ENCODE results near the gene RACK1. TPM values are rescaled to one million over a fixed set of nuclear protein-coding genes. Genes with fewer than 3 reads are reported as not detected.

RACK1 gene
- total and polyA plus RNA-seq, 2 donors from 2014 or later, result 1,240 to 1,699 TPM

GRCh38 chr5:181260720-181261319, 17.1 kb upstream of the RACK1 start, which contains the start of gene TRIM52:
TRIM52 (minus strand) TSS chr5:181261143; CDS start chr5:181260813, 330 bp downstream.
- TF ChIP-seq CTCF (IDR thresholded peaks at IDR 0.05; ENCODE audit: borderline replicate concordance, extremely low read depth, insufficient read depth), result no peak
- Histone ChIP-seq H3K36me3 (ENCODE audit: control insufficient read depth in 2 of 3, insufficient read depth in 3 of 3, low read length in 3 of 3) (peaks cover 0 to 9% (median 0%) of the 10 kb centered on the region in 3 donors), H3K4me3 (ENCODE audit: low read length in 3 of 3) (peak within 1 kb of the TSS; percentile 79 to 97 (median 96)), H3K9me3 (ENCODE audit: control insufficient read depth in 2 of 3, insufficient read depth in 1 of 3, low read length in 3 of 3) (no peaks in the 10 kb centered on the region), H3K27me3 (ENCODE audit: control insufficient read depth, insufficient read depth, low read length) (no peaks in the 10 kb centered on the region), H3K27ac (ENCODE audit: low read depth in 2 of 2, low read length in 2 of 2) (peak within 1 kb of the TSS; percentile 98), H3K9ac (ENCODE audit: low read length in 3 of 3) (peak within 1 kb of the TSS; percentile 89 to 93 (median 92)), H3K4me1 (ENCODE audit: control insufficient read depth in 2 of 3, insufficient read depth in 2 of 3, low read depth in 1 of 3, low read length in 3 of 3) (peaks cover 3 to 27% (median 27%) of the 10 kb centered on the region in 3 donors)
- intact Hi-C loops (cut with DNase I), result no loop called here
- DNase-seq (peak; percentile 92 to 97 (median 95)), FAIRE-seq (no peak)

- Histone ChIP-seq H3K9ac (ENCODE audit: low read length in 3 of 3) (peak overlapping the region; percentile 82 to 92 (median 89)), H3K27me3 (ENCODE audit: control insufficient read depth, insufficient read depth, low read length) (no peaks in the 10 kb centered on the region), H3K36me3 (ENCODE audit: control insufficient read depth in 2 of 3, insufficient read depth in 3 of 3, low read length in 3 of 3) (peaks cover 0 to 9% (median 0%) of the 10 kb centered on the region in 3 donors), H3K4me3 (ENCODE audit: low read length in 3 of 3) (peak overlapping the region; percentile 79 to 97 (median 96)), H3K4me1 (ENCODE audit: control insufficient read depth in 2 of 3, insufficient read depth in 2 of 3, low read depth in 1 of 3, low read length in 3 of 3) (peaks cover 3 to 28% (median 28%) of the 10 kb centered on the region in 3 donors), H3K9me3 (ENCODE audit: control insufficient read depth in 2 of 3, insufficient read depth in 1 of 3, low read length in 3 of 3) (no peaks in the 10 kb centered on the region), H3K27ac (ENCODE audit: low read depth in 2 of 2, low read length in 2 of 2) (peak overlapping the region; percentile 85 to 98)
- no peak for TF ChIP-seq CTCF (IDR thresholded peaks at IDR 0.05; ENCODE audit: borderline replicate concordance, extremely low read depth, insufficient read depth)
- no peak for FAIRE-seq
- DNase-seq, result no peak
- intact Hi-C loops (cut with DNase I), result no loop called here
Measured at GRCh38 chr5:181259974-181260719, 16.4 kb upstream of the RACK1 start.

- no peak overlapping the region for H3K27ac ChIP-seq (ENCODE audit: low read depth in 2 of 2, low read length in 2 of 2)
- peak overlapping the region; percentile 79 to 97 (median 96) for H3K4me3 ChIP-seq (ENCODE audit: low read length in 3 of 3)
- peak in 1 of 5 donors; percentile 13 for DNase-seq
- intact Hi-C loops (cut with DNase I), result no loop called here
- no peaks in the 10 kb centered on the region for H3K27me3 ChIP-seq (ENCODE audit: control insufficient read depth, insufficient read depth, low read length)
- no peak for FAIRE-seq
- no peaks in the 10 kb centered on the region for H3K9me3 ChIP-seq (ENCODE audit: control insufficient read depth in 2 of 3, insufficient read depth in 1 of 3, low read length in 3 of 3)
- H3K36me3 ChIP-seq (ENCODE audit: control insufficient read depth in 2 of 3, insufficient read depth in 3 of 3, low read length in 3 of 3), result peaks cover 2 to 9% (median 3%) of the 10 kb centered on the region in 3 donors
- peak overlapping the region in 2 of 3 donors; percentile 82 to 92 for H3K9ac ChIP-seq (ENCODE audit: low read length in 3 of 3)
- no peak for TF ChIP-seq CTCF (IDR thresholded peaks at IDR 0.05; ENCODE audit: borderline replicate concordance, extremely low read depth, insufficient read depth)
- peaks cover 3 to 31% (median 28%) of the 10 kb centered on the region in 3 donors for H3K4me1 ChIP-seq (ENCODE audit: control insufficient read depth in 2 of 3, insufficient read depth in 2 of 3, low read depth in 1 of 3, low read length in 3 of 3)
Measured at GRCh38 chr5:181259283-181259682, 15.6 kb upstream of the RACK1 start.
